Measurements from ENCODE around the gene ABLIM1.

Gene ABLIM1

DNA sequence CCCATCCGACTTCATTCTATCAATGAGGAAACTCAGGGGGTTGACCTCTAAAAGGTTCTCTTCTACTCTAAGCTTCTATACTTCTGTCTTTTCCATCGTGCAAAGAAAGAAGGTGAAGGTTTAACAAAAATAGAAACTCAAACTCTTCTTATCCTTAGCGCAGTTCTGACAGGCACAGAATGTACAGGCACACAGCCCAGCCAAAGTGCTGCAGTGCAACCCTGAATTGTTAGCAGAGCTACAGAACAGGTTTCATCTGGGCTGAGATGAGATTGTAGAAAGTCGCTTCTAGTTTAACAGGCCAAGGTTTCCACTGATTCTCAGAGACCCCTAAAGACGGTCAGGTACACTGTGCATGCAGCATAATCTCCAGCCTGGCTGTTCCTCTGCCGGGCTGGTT, 174.5 kb downstream of the ABLIM1 start:
- no peak for DNase-seq

DNA sequence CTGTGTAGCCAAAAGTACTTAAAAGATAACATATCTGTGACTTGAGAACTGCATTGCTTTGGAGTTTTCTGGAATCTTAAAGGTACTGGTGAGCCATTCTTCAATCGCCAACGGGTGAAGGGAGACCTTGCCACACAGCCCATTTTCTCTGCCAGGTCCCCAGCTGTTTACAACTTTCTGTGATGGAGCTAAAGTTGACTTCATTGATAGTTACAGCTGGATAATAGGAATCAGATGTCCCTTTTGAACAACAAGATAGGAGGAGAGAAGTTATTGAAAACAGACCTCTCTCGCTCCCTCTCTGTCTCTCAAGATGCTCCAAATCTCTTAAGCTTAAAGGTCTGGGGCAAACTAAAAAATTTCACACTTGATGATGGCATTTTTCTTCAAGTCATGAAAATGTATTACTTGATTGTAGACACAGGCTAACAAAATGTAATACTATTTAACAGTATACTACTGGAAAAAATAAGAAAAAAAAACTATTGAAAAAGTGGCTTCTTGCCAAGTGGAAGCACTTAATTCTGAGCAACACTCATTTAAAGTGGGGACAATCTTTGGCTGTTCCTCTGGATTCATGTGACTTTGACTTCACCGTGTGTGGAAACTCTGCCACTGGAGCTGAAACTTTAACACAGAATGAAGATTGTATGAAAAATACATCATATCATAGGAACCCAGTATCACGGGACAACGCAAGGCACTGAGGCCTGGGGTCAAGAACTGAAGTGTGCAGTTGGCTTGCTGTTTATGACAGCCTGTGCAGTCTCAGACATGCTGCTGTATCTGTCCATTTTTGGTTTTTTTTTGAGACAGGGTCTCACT, 175.4 kb downstream of the ABLIM1 start:
- no peak for DNase-seq

DNA sequence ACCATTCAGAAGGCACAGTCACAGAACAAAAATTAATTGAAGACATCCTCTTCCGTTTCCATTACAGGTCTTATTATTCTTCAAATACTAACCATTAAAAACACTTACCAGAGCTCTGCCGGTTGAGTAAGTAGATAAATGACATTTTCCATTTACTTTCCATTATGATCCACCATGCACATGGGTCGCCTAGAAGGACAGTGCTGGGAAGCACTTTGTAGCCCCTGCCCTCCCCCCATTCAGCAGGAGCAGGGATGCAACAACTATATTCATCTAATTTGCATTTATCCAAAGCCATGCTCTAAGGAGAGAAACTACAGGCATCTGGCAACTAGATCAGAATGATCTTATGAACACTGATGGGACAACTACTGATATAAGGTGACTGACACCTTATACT, 177.0 kb downstream of the ABLIM1 start:
- DNase-seq: no peak

DNA sequence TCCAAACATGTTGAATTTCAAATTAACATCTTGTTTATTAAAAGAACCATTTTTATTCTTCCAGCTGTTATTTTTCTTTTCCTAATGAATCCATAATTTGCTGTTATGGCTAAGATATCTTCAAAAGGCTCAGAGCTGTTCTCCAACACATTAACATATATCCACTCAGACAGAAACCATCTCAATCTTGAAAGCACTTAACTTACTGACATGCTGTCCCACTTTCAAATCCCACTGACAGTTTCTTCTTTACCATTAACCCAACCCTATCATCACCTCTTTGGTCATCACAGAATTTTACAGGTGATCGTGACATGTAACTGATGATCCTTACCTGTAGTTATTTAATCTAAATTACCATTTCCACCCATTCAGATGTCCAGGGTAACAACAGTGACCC, 178.2 kb downstream of the ABLIM1 start:
- no peak for DNase-seq

DNA sequence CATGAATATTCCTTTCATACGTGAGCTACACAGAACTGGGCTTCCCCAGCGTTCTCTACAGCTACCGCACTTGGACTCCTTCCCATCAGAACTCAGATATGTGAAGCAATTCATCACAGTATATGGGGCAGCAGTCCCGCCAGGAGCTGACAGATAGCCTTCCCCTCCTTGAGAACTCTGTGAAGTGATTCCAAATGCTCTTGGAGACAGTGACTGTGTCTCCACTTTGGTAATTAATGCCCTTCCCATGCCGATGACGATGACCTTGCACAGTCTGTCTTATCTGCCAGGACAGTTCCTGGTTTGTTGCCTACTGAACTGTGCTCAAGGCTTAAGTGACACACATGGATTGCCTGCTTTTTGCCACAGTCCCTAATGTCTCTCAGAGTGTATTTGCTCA, 178.8 kb downstream of the ABLIM1 start:
- no peak for DNase-seq

DNA sequence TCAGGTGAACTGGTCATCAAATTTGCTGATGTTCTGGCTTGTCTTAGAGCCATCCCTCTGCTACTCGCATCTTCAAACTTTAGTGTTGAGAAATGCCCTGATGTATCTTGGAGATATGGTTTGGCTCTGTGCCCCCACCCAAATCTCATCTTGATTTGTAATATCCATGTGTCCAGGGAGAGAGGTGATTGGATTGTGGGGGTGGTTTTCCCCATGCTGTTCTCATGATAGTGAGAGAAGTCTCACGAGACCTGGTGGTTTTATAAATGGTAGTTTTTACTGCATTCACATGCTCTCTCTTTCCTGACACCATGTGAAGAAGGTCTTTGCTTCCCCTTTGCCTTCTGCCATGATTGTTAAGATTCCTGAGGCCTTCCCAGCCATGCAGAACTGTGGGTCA, 179.8 kb downstream of the ABLIM1 start:
- DNase-seq: no peak

DNA sequence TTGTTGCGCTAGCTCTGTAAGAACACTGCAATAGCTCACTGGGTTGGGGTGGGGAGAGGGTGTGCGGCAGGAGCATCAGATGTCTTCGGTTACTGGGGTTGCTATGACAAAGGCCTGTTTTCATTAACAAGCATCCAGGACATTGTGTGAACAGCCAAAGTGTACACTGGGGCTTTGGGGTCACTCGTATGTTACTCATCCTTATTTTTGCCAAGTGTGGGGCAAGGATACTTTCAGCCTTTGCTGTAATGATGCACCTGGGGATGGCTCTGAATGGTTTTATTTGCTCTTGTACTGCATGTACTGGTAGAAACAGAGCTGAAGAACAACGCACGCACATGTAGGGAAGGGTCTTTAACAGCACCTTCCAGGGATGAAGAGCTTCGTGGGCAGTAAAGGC, 180.8 kb downstream of the ABLIM1 start:
- DNase-seq: no peak

DNA sequence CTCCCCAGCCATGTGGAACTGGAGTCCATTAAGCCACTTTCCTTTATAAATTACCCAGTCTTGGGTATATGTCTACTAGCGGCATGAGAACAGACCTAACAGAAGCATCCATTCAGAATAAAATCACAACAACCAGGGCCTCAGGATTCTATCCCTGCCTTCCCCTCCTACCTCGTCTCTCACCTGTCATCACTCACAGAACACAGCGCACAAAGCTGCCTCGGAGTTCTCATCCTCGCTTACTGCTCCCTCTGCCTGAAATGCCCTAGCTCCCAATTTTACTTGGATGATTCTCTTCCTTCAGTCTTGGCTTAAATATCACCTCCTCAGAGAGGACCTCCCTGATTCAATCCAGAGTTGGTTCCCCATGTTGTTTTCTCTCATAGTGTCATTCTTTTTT, 183.1 kb downstream of the ABLIM1 start:
- DNase-seq: no peak

DNA sequence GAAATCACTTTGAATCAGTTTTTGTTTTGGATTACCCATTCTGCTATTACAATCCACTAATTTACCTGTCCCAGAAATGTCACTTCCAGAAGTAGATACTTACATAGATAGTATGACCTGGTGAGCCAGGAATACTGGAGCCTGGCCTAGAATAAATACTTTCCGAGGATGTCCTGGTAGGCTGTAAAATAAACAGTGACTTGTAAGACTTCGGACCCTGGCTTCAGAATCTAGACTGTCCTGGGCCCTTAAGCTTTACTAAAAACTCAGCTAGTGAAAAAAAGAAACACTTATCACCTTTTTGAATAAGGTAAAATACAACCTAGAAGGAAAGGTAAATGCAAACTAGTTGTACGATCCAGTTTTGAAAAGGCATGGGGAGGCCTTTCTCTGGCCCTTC, 184.3 kb downstream of the ABLIM1 start:
- DNase-seq: no peak

DNA sequence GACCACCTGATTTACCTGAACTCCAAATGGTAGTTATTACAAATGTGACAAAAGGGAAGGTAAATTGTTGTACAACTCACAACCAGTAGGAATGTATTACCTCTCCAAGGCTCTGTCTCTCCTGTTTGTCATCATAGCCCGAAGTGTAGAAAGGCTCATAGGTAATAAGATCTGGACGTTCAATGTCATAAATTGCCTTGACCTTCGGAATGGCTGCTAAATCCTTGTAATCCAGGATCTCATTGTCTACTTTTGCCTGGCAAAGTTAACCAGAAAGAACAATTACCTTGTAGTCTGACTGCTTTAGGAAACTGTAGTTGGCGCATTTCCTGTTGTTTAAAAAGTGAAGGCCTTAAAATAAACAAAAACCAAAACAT, 185.2 kb downstream of the ABLIM1 start:
- no peak for DNase-seq

DNA sequence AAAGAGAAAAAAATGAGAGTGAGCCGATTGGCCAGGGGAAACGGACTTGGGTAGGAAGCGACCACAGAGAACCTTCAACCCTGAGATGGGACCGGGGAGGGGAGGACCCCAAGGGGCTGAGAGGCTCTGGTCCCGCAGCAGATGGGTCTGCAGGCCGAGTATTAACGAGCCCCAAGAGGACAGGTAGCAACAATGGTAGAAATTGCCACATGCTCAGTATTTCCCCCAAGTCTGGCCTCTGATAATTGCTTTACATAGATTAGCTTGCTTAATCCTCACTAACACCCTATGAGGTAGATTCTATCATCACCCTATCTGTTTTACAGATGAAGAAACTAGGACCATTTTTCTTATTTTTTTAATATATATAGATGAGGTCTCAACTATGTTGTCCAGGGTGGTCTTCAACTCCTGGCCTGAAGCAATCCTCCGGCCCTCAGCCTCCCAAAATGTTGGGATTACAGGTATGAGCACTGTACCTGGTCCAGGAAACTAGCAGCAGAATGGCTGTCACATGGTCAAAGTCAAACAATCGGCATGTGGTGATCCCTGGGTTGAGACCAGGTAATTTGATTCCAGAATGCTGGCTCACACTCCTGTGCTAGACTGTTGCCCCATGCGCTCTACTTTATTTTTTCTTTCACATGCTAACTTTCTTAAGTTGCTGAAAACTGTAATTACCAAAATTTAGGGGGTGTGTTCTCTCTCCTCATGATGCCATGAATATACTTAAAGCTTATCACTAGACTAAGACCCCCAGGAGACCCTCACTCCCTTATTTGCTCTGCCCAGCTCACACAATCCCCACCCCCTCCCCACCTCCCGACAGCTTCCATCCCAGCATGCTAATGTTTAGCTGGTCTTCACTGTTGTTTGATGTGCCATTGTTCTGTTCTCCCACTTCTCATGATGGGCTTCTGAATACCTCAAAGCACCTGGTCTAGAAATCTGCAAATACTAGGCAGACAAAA, 185.9 kb downstream of the ABLIM1 start:
- no peak for DNase-seq

DNA sequence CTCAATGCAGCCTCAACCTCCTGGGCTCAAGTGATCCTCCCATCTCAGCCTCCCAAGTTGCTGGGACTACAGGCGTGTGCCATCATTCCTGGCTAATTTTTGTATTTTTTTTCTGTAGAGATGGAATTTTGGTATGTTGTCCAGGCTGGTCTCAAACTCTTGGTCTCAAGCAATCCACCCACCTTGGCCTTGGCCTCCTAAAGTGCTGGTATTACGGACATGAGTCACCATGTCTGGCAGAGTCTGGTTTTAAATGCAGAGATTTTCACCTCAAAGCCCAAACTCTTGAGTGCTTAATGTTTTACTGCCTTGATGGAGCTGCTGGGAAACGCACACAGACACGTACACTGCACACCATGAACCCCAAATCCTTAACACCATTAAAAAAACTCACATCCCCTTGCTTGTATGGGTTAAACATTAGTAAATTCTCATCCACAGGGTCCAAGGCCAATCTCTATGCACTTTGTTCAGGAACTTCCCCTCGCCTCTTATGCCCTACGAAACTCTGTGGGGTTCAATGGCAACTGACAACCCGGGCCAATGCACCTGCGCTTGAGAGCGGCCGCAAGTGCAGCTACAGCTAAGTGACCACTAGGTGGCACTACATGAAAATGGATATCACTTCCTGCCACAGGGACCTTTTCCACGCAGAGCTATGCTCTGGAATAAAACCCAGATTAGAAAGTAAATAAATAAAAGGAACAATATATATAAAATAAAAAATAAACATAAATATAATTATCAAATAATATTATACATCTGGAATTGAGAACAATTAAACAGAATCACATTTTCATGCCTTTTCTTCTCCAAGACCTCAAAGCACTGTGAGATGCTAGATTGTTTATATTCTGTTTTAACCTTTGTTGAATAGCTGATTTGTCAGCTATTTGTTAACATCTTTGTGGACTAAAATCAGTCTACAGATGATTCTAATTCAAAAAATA, 186.8 kb downstream of the ABLIM1 start:
- DNase-seq: peak in 1 of 2 experiments; percentile 34

DNA sequence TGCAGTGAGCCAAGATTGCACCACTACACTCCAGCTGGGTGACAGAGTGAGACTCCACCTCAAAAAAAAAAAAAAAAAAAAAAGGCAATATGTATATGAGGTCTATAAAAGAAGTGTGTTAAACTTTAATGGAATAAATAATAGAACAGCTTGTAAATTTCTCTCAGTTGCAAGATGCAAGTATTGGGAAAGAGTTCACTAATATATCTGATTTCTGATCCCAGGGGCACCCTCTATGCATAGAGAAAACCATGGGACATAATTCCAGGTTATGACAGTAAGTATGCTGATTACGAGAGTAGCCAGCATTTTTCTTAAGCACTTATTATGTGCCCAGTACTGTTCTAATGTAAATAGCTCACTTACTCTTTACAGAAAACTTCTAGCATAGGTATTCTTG, 187.7 kb downstream of the ABLIM1 start:
- DNase-seq: no peak

DNA sequence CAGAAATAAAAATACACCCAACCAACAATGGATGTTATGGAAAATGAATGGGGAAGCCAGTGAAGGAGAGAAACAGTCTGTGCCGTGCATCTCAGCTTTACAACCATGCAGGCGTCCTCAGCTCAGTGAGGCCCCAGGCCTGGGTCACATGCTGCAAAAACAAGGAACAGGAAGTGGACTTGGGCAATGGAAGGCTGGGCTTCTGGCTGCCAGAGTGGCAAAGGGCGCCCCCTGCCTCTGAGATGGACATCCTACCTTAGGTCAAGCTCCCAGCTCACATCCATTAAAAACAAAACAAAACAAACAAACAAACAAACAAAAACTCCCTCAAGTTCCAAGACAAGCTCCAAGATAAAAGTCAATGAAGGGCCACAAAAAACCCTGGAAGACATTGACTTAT, 199.1 kb downstream of the ABLIM1 start:
- no peak for DNase-seq

DNA sequence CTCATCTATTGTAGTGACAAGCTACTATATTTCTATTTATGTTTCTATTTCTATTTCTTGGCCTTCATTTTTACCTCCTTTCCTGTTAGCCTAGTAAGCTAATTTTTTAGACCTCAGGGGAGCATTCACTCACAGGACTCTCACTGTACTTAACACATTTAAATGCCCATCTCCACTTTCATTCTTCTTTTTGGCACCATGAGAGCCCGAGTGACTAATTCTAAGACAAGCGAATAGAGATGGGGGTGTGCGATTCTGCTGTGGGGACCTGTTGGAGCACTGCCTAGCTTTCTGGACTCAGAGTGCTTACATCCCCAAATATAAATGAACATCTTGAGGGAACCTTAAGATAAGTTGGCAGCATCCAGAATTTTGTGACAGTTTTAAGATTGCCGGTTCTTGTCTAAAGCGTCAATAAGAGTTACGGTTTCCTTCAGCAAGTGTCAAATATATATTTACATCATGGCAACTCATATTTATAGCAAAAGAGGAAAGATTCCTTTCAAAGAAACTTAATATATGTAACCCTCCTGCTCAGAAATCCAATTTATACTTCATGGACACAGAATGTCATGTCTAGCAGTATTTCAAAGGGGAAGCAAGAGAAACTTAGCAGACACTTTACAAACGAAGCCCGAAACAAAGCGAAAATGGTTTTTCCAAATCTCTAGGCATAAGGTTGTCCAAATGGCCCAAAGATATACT, 199.7 kb downstream of the ABLIM1 start:
- no peak for DNase-seq

DNA sequence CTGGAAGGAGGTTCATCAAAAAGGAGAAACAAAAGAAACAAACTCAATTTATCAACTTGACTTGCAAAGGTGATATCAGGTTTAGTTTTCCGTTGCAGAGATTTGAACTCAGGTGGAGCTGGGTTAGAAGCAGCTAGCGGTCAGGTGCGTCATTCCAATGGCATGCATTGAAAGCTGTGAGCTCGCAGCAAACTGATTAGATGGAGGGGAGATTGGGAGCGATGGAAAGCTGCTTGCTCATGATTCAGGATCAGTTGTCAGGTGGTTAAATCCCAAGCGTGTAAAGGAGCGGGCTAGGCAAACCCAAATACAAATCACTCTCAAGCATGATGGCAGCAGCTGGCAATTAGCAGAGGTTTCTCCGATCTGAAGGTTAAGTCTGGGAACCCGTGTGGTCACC, 204.5 kb downstream of the ABLIM1 start:
- DNase-seq: no peak

DNA sequence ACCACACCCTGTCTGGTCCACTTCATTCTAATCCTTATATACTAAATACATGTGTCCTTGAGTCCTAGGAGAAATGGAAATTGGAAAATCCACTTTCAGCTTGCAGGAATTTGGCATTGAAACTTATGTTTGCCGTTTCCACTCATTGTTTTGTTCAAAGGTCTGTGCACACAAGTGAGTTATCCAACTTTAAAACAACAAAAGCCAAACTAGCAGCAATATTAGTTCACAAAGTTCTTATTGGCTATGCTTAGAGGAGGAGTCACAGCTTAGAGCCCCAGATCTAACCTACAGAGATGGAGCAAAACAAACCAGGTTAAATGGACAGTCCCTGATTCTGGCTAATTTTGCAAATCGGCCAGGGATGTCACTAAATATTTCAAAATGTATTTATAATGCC, 209.2 kb downstream of the ABLIM1 start:
- DNase-seq: no peak

DNA sequence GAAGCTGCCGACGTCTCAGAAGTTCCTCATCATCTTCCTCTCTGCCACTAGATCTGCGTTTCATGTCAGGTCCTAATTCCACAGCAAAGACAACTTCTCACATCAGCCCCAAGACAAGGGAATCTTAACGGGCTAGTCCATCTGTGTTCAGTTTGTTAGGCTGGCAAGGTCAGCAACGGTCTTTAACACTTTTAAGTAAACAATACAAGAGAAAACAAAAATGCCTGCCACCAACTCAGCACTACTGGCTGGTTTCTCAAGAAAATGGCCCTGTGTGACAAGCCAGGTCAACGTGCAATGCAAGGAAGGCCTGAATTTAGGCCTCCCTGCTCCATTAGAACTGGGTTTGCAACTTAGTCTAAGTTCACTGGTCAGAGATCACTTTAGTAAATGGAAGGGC, 212.7 kb downstream of the ABLIM1 start:
- no peak for DNase-seq

DNA sequence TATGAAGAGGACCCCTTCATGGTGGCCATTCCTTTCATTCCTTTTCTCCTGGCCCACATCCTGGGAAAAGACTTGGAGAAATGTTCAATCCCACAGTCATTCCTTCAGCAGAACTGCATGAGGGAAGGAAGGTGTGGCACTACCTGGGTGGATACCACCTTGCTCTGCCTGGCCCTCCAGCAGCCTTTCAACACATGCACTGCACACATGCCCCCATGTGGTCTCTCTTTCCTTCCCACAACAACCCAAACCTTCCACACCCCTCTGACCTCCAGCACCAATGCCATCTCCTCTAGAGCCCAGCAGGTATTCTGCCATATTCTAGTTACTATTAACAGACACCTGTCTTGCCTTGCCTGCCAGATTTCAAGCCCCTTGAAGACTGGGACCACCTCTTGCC, 213.3 kb downstream of the ABLIM1 start:
- DNase-seq: no peak

DNA sequence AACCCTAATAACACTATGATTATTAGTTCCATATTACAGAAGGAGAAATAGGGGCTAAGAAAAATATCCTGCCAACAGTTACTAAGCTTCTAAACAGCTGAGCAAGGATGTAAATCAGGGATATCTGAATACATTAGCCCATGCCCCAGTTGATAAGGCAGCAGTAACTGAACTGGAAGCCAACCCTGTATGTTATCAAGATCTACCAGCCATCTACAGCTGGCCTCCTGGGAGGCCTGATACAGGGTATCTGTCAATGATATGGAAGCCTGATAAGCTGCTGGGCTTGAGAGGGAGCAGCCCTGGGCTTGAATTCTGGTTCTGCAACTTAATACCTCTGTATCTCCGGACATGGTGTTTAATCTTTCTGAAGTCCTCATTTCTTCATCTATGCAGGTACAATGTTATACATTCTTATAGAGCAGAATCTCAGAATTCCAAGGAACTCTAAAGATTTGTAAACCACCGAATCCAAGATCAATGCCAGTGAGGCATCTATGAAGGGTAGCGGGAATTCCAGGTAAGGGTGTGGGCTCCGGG, 215.9 kb downstream of the ABLIM1 start:
- DNase-seq: no peak

DNA sequence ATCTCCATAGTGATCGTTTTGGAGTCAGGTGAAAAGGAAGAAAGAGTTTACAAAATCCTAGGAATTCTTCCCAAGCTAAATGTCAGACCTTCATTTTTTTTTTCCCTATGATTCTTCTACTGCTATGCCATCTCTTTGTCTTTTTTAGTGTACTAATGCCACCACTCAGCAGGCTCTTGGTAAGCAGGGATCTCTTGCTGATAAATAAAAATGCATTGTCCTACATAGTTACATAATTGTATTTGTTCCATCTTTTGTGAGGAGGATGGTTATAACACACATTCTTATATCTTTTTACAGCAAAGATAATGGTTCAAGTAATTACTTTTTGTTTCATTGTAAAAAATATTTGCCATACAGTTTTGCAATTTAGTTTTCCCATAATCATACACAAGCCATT, 217.0 kb downstream of the ABLIM1 start:
- no peak for DNase-seq
